H1 (cell line): ENCODE results near the gene CCDC178. TPM values are rescaled to one million over a fixed set of nuclear protein-coding genes. Genes with fewer than 3 reads are reported as not detected.

ENCODE experiments used
- SAP30 ChIP-seq: fragments of 300-600 bp; sonication (generic); IDR thresholded peaks from 2 replicates; pipeline ENCODE4 v1.7.1; 2012; ENCODE audit warnings: low read length, moderate library complexity, mild to moderate bottlenecking, inconsistent platforms; ENCODE audit not compliant: insufficient read depth, insufficient replicate concordance
- polyA plus RNA-seq, 7 experiments: library from polyadenylated mRNA; depleted of rRNA in 3 of 7; stranded (reverse) in 5 of 7; unstranded in 2 of 7; fragments of >200 nt in 5 of 7; fragments of 200-250 nt in 2 of 7; gene quantifications; 1 replicate in 5 of 7; 2 replicates in 1 of 7; 4 replicates in 1 of 7; pipeline versions ENCODE4 v1.2.1 to v1.2.3, GENCODE V29; 2011 to 2013; ENCODE audit warnings: missing spikeins in 2 of 7, mixed read lengths in 2 of 7
- total RNA-seq: library from RNA; stranded (reverse); fragmentation: NEBNext Ultra II Directional; extraction: Animal tissue kit (Norgen Biotek cat#: 25700); gene quantifications from 2 replicates; pipeline ENCODE4 v1.2.1, GENCODE V29; 2021

Gene CCDC178
- total and polyA plus RNA-seq, 2 of the 8 experiments (the other 6 are each of a cell fraction or from before 2014, with no cell fraction given), result not detected

GRCh38 chr18:33369711-33370449, 70.6 kb downstream of the CCDC178 start (continued):
- no peak for TF ChIP-seq SAP30
